Forelimb muscle (tissue), 1 donor: ENCODE data around the gene GNPAT. TPM values are rescaled to one million over a fixed set of nuclear protein-coding genes. Genes with fewer than 3 reads are reported as not detected.
"Not testable (repeated sequence)": the region's sequence is repeated elsewhere in the genome, so short reads cannot be mapped to it uniquely, and the experiment has no call there.

Experiments used
- DNase-seq: peaks from one replicate; pipeline ENCODE4 v3.0.0-alpha.2; 2013; ENCODE audit warnings: low read depth
- polyA plus RNA-seq: library from polyadenylated mRNA; unstranded; fragments of 120-200 nt; gene quantifications from one replicate; pipeline ENCODE4 v1.2.1, GENCODE V29; 2013; ENCODE audit not compliant: insufficient read length

GNPAT gene
- 60.3 TPM for polyA plus RNA-seq

- peak; percentile 62 for DNase-seq
Observed at GRCh38 chr1:231240883-231241735, at the start of gene GNPAT. GNPAT (plus strand) TSS chr1:231241212; CDS start chr1:231241379, 167 bp downstream.

GRCh38 chr1:231192620-231193163, 48.3 kb upstream of the GNPAT start:
- no peak for DNase-seq

GRCh38 chr1:231193710-231194340, 47.2 kb upstream of the GNPAT start:
- DNase-seq = no peak

GRCh38 chr1:231194476-231194842, 46.6 kb upstream of the GNPAT start:
- DNase-seq = no peak

- DNase-seq = no peak
Observed at GRCh38 chr1:231194843-231195516, 46.0 kb upstream of the GNPAT start.

GRCh38 chr1:231196307-231196706, 44.7 kb upstream of the GNPAT start:
- DNase-seq = no peak

GRCh38 chr1:231196728-231197127, 44.3 kb upstream of the GNPAT start:
- DNase-seq = no peak

GRCh38 chr1:231199868-231200267, 41.1 kb upstream of the GNPAT start:
- DNase-seq = no peak

GRCh38 chr1:231200388-231201031, 40.5 kb upstream of the GNPAT start:
- no peak for DNase-seq

GRCh38 chr1:231201375-231201978, 39.5 kb upstream of the GNPAT start:
- DNase-seq = no peak

GRCh38 chr1:231201979-231202633, 38.9 kb upstream of the GNPAT start:
- no peak for DNase-seq

- no peak for DNase-seq
Observed at GRCh38 chr1:231203259-231204057, 37.6 kb upstream of the GNPAT start.

GRCh38 chr1:231206856-231207255, 34.2 kb upstream of the GNPAT start:
- DNase-seq = no peak

- no peak for DNase-seq
Observed at GRCh38 chr1:231207437-231207836, 33.6 kb upstream of the GNPAT start.

GRCh38 chr1:231208980-231209379, 32.0 kb upstream of the GNPAT start:
- DNase-seq = no peak

GRCh38 chr1:231209531-231209930, 31.5 kb upstream of the GNPAT start:
- DNase-seq = no peak

GRCh38 chr1:231210126-231210525, 30.9 kb upstream of the GNPAT start:
- DNase-seq = no peak

- DNase-seq = peak; percentile 17
Observed at GRCh38 chr1:231211005-231211857, 29.8 kb upstream of the GNPAT start.

- DNase-seq = not testable (repeated sequence)
Observed at GRCh38 chr1:231212301-231212700, 28.7 kb upstream of the GNPAT start.
